NCI-H345 treated with DMSO at 0.1 percent for 48 hours (cell line): Measurements from ENCODE around the gene GRIN2C.

Source experiments
- DNase-seq: peaks from one replicate; lab custom pipeline; 2025; ENCODE audit not compliant: unreplicated experiment; lab: John Stamatoyannopoulos, UW

Gene GRIN2C

GRCh38 chr17:74803388-74803930 lies 56.2 kb downstream of the GRIN2C start:
- DNase-seq: no peak

GRCh38 chr17:74801896-74802295 lies 57.8 kb downstream of the GRIN2C start:
- DNase-seq: no peak

GRCh38 chr17:74800531-74800930 lies 59.2 kb downstream of the GRIN2C start:
- DNase-seq: no peak

- no peak for DNase-seq
These were observed 60.6 kb downstream of the GRIN2C start for GRCh38 chr17:74799097-74799496.

- DNase-seq: no peak
These were observed 61.4 kb downstream of the GRIN2C start for GRCh38 chr17:74798239-74798707.

GRCh38 chr17:74797824-74798223 lies 61.9 kb downstream of the GRIN2C start:
- DNase-seq: no peak

GRCh38 chr17:74796866-74797265 lies 62.8 kb downstream of the GRIN2C start:
- DNase-seq: no peak

- no peak for DNase-seq
These were observed 63.5 kb downstream of the GRIN2C start for GRCh38 chr17:74796211-74796610.

GRCh38 chr17:74795327-74796020 lies 64.2 kb downstream of the GRIN2C start:
- no peak for DNase-seq

- no peak for DNase-seq
These were observed 67.0 kb downstream of the GRIN2C start for GRCh38 chr17:74792586-74793105.
